Smooth muscle cell (in vitro differentiated cells): ENCODE results near the gene GRM5. TPM values are rescaled to one million over a fixed set of nuclear protein-coding genes. Genes with fewer than 3 reads are reported as not detected.

ENCODE experiments used
- DNase-seq: peaks from one replicate; lab custom pipeline; 2025; ENCODE audit not compliant: unreplicated experiment; lab: John Stamatoyannopoulos, UW
- H2AFZ ChIP-seq: fragments of 200-600 bp; sonication (generic); 2 replicates; pipeline ENCODE4 v1.6.0; 2016; ENCODE audit warnings: antibody characterized with exemption, low read depth, mild to moderate bottlenecking
- H3F3A ChIP-seq: fragments of 200-600 bp; sonication (generic); 2 replicates; pipeline ENCODE4 v1.6.0; 2017; ENCODE audit warnings: antibody characterized with exemption, low read depth
- H3K27ac ChIP-seq: fragments of 200-600 bp; sonication (generic); 2 replicates; pipeline ENCODE4 v1.5.1; 2016; ENCODE audit warnings: low read depth, mild to moderate bottlenecking
- H3K27me3 ChIP-seq: fragments of 200-600 bp; sonication (generic); 2 replicates; pipeline ENCODE4 v1.6.1; 2016; ENCODE audit warnings: low read depth, mild to moderate bottlenecking
- H3K36me3 ChIP-seq: fragments of 200-600 bp; sonication (generic); 2 replicates; pipeline ENCODE4 v1.5.1; 2016; ENCODE audit warnings: low read depth
- H3K4me1 ChIP-seq: fragments of 200-600 bp; sonication (generic); 2 replicates; pipeline ENCODE4 v1.5.1; 2016; ENCODE audit warnings: low read depth
- H3K4me2 ChIP-seq: fragments of 200-600 bp; sonication (generic); 2 replicates; pipeline ENCODE4 v1.6.0; 2016; ENCODE audit warnings: mild to moderate bottlenecking
- H3K4me3 ChIP-seq: fragments of 200-600 bp; sonication (generic); 2 replicates; pipeline ENCODE4 v1.5.1; 2016; ENCODE audit warnings: mild to moderate bottlenecking
- H3K79me2 ChIP-seq: fragments of 200-600 bp; sonication (generic); 2 replicates; pipeline ENCODE4 v1.6.0; 2016; ENCODE audit warnings: low read depth, mild to moderate bottlenecking
- H3K9ac ChIP-seq: fragments of 200-600 bp; sonication (generic); 2 replicates; pipeline ENCODE4 v1.6.0; 2016; ENCODE audit warnings: low read depth
- H3K9me3 ChIP-seq: fragments of 200-600 bp; sonication (generic); replicated peaks from 2 replicates; pipeline ENCODE4 v1.5.1; 2016; ENCODE audit warnings: low read depth
- H4K20me1 ChIP-seq: fragments of 200-600 bp; sonication (generic); 2 replicates; pipeline ENCODE4 v1.6.0; 2016; ENCODE audit warnings: low read depth
- CTCF ChIP-seq: fragments of 200-600 bp; sonication (generic); IDR thresholded peaks from 2 replicates; pipeline ENCODE4 v1.5.1; 2017; ENCODE audit warnings: borderline replicate concordance, mild to moderate bottlenecking, antibody characterized with exemption; ENCODE audit not compliant: insufficient read depth, poor library complexity, severe bottlenecking
- WGBS: methylation state at CpG from one replicate; pipeline ENCODE4 v1.1.7; 2016; ENCODE audit warnings: low lambda C conversion rate; 5-methylcytosine and 5-hydroxymethylcytosine counted together
- polyA plus RNA-seq: library from polyadenylated mRNA; unstranded; fragments of >200 nt; fragmentation: Nextera tagmentation; extraction: Ambion mirVana; gene quantifications from 2 replicates; pipeline ENCODE4 v1.2.1, GENCODE V29; 2016
- total RNA-seq: library from RNA; depleted of rRNA; stranded (reverse); fragments of >200 nt; gene quantifications from 2 replicates; pipeline ENCODE4 v1.2.3, GENCODE V29; 2014

The GRM5 gene
- total and polyA plus RNA-seq, 2 experiments from 2014 or later = not detected

GRCh38 chr11:88680806-88681205, 385.0 kb downstream of the GRM5 start:
- H3K4me3 ChIP-seq = no peak overlapping the region
- no peaks in the 10 kb centered on the region for H3F3A ChIP-seq
- no peaks in the 10 kb centered on the region for H3K9me3 ChIP-seq
- H3K79me2 ChIP-seq = no peaks in the 10 kb centered on the region
- no peaks in the 10 kb centered on the region for H3K27me3 ChIP-seq
- peaks cover 5% of the 10 kb centered on the region for H3K4me1 ChIP-seq
- H3K27ac ChIP-seq = no peak overlapping the region
- no peaks in the 10 kb centered on the region for H3K36me3 ChIP-seq
- H2AFZ ChIP-seq = no peak overlapping the region
- TF ChIP-seq CTCF = no peak
- no peaks in the 10 kb centered on the region for H4K20me1 ChIP-seq
- no peak for DNase-seq
- no peak overlapping the region for H3K4me2 ChIP-seq
- 62% methylated on average over 1 of the region's 1 CpG for WGBS
- no peak overlapping the region for H3K9ac ChIP-seq

GRCh38 chr11:88666364-88666763, 399.4 kb downstream of the GRM5 start:
- Histone ChIP-seq H2AFZ (no peak overlapping the region), H3K4me1 (no peaks in the 10 kb centered on the region), H3K27ac (no peak overlapping the region), H3K9me3 (no peaks in the 10 kb centered on the region), H3K4me2 (no peak overlapping the region), H3F3A (no peaks in the 10 kb centered on the region), H3K27me3 (no peaks in the 10 kb centered on the region), H3K79me2 (no peaks in the 10 kb centered on the region), H3K9ac (no peak overlapping the region), H3K36me3 (no peaks in the 10 kb centered on the region), H4K20me1 (no peaks in the 10 kb centered on the region), H3K4me3 (no peak overlapping the region)
- 86% methylated on average over 1 of the region's 1 CpG for WGBS
- no peak for TF ChIP-seq CTCF
- DNase-seq = no peak

GRCh38 chr11:88657076-88657738, 408.6 kb downstream of the GRM5 start:
- no peaks in the 10 kb centered on the region for H4K20me1 ChIP-seq
- no peaks in the 10 kb centered on the region for H3K9me3 ChIP-seq
- H3F3A ChIP-seq = no peaks in the 10 kb centered on the region
- no peak overlapping the region for H3K4me2 ChIP-seq
- WGBS = 51% methylated on average over 1 of the region's 1 CpG
- H3K4me3 ChIP-seq = no peak overlapping the region
- H3K36me3 ChIP-seq = no peaks in the 10 kb centered on the region
- no peak for DNase-seq
- H3K27ac ChIP-seq = no peak overlapping the region
- no peaks in the 10 kb centered on the region for H3K27me3 ChIP-seq
- H3K4me1 ChIP-seq = no peaks in the 10 kb centered on the region
- no peak overlapping the region for H3K9ac ChIP-seq
- no peak overlapping the region for H2AFZ ChIP-seq
- no peaks in the 10 kb centered on the region for H3K79me2 ChIP-seq
- no peak for TF ChIP-seq CTCF

GRCh38 chr11:88656283-88656682, 409.5 kb downstream of the GRM5 start:
- Histone ChIP-seq H3K27me3 (no peaks in the 10 kb centered on the region), H3K27ac (no peak overlapping the region), H3F3A (no peaks in the 10 kb centered on the region), H3K4me3 (no peak overlapping the region), H4K20me1 (no peaks in the 10 kb centered on the region), H3K36me3 (no peaks in the 10 kb centered on the region), H3K4me1 (no peaks in the 10 kb centered on the region), H3K9ac (no peak overlapping the region), H3K9me3 (no peaks in the 10 kb centered on the region), H3K79me2 (no peaks in the 10 kb centered on the region), H3K4me2 (no peak overlapping the region), H2AFZ (no peak overlapping the region)
- DNase-seq = no peak
- WGBS = 95% methylated on average over 3 of the region's 3 CpGs
- TF ChIP-seq CTCF = no peak
